WTC11 (cell line): Measurements from ENCODE around the gene MTF1. TPM values are rescaled to one million over a fixed set of nuclear protein-coding genes. Genes with fewer than 3 reads are reported as not detected.

Experiments used
- ATAC-seq: fragments of 200-7000 bp; cut with Tn5 transposase; 2 replicates; pipeline ENCODE4 v1.10.0; 2021; ENCODE audit warnings: mild to moderate bottlenecking, moderate library complexity
- CTCF ChIA-PET: fragments of 300-600 bp; sonication (Branson Sonifier 250); formaldehyde crosslinking; loops from one replicate; lab custom pipeline; 2021; ENCODE audit warnings: antibody characterized with exemption; lab: Charles Lee
- POLR2A ChIA-PET: fragments of 350-600 bp; sonication (Branson Sonifier 250); formaldehyde crosslinking; loops from one replicate; lab custom pipeline; 2021; ENCODE audit warnings: antibody characterized with exemption; lab: Charles Lee
- DNase-seq: peaks from one replicate; pipeline ENCODE4 v3.0.0; 2021; ENCODE audit warnings: low spot score
- H3K27ac Mint-ChIP-seq: 2 replicates; pipeline ENCODE4 v1.8.0; 2021; ENCODE audit warnings: mixed read lengths
- H3K27me3 Mint-ChIP-seq: 2 replicates; pipeline ENCODE4 v1.8.0; 2021; ENCODE audit warnings: low read depth, mild to moderate bottlenecking, moderate library complexity, mixed read lengths
- H3K36me3 Mint-ChIP-seq: 2 replicates; pipeline ENCODE4 v1.8.0; 2021; ENCODE audit warnings: mixed read lengths
- H3K4me1 Mint-ChIP-seq: 2 replicates; pipeline ENCODE4 v1.8.0; 2022; ENCODE audit warnings: mixed read lengths
- H3K4me3 Mint-ChIP-seq: 2 replicates; pipeline ENCODE4 v1.8.0; 2021; ENCODE audit warnings: mild to moderate bottlenecking, moderate library complexity, mixed read lengths
- H3K9me3 Mint-ChIP-seq: 2 replicates; pipeline ENCODE4 v1.8.0; 2021; ENCODE audit warnings: mixed read lengths
- CREB1 ChIP-seq: sonication (generic); formaldehyde crosslinking; IDR thresholded peaks from 2 replicates; pipeline ENCODE4 v1.8.0; 2023; ENCODE audit warnings: mild to moderate bottlenecking, missing genetic modification reagents
- EMX1 ChIP-seq: fragments of 250-450 bp; sonication (Bioruptor Pico); IDR thresholded peaks from 2 replicates; pipeline ENCODE4 v1.8.0; 2021; ENCODE audit warnings: mild to moderate bottlenecking
- MYBL2 ChIP-seq: sonication (generic); formaldehyde crosslinking; IDR thresholded peaks from 2 replicates; pipeline ENCODE4 v1.8.1; 2023; ENCODE audit warnings: mild to moderate bottlenecking, moderate library complexity, missing genetic modification reagents
- NR1H2 ChIP-seq: sonication (generic); formaldehyde crosslinking; IDR thresholded peaks from 2 replicates; pipeline ENCODE4 v1.9.0; 2021; ENCODE audit warnings: mild to moderate bottlenecking, moderate library complexity, missing genetic modification reagents
- TEAD1 ChIP-seq: sonication (generic); formaldehyde crosslinking; IDR thresholded peaks from 2 replicates; pipeline ENCODE4 v1.8.0; 2022; ENCODE audit warnings: mild to moderate bottlenecking, missing genetic modification reagents
- ZNF416 ChIP-seq: fragments of 250-450 bp; sonication (Bioruptor Pico); IDR thresholded peaks from 2 replicates; pipeline ENCODE4 v1.9.0; 2021; ENCODE audit warnings: mild to moderate bottlenecking, inconsistent platforms
- ZNF423 ChIP-seq: fragments of 250-450 bp; sonication (Bioruptor Pico); IDR thresholded peaks from 2 replicates; pipeline ENCODE4 v2.1.2; 2022; ENCODE audit warnings: mild to moderate bottlenecking, moderate library complexity
- ZNF671 ChIP-seq: fragments of 250-450 bp; sonication (Bioruptor Pico); IDR thresholded peaks from 2 replicates; pipeline ENCODE4 v1.8.0; 2021; ENCODE audit warnings: mild to moderate bottlenecking
- total RNA-seq: library from RNA; stranded (reverse); gene quantifications from 3 replicates; pipeline ENCODE4 v1.2.3, GENCODE V29; 2021
- TF ChIP-seq, protein P1 (sequence below): sonication (generic); formaldehyde crosslinking; conservative IDR thresholded peaks from 2 replicates; pipeline ENCODE4 v1.8.1; 2023; ENCODE audit warnings: mild to moderate bottlenecking, low read depth, missing genetic modification reagents, moderate library complexity
- TF ChIP-seq, protein P2 (sequence below): sonication (generic); formaldehyde crosslinking; IDR thresholded peaks from 2 replicates; pipeline ENCODE4 v1.8.0; 2023; ENCODE audit warnings: missing genetic modification reagents, mild to moderate bottlenecking, borderline replicate concordance
- TF ChIP-seq, protein P3 (sequence below): sonication (generic); formaldehyde crosslinking; IDR thresholded peaks from 2 replicates; pipeline ENCODE4 v1.8.1; 2023; ENCODE audit warnings: mild to moderate bottlenecking, missing genetic modification reagents
- TF ChIP-seq, protein P4 (sequence below): fragments of 250-450 bp; sonication (Bioruptor Pico); conservative IDR thresholded peaks from 2 replicates; pipeline ENCODE4 v1.9.0; 2021; ENCODE audit warnings: mild to moderate bottlenecking
- TF ChIP-seq, protein P5 (sequence below): fragments of 250-450 bp; sonication (Bioruptor Pico); IDR thresholded peaks from 2 replicates; pipeline ENCODE4 v1.8.0; 2021; ENCODE audit warnings: mild to moderate bottlenecking
- TF ChIP-seq, protein P6 (sequence below): sonication (generic); formaldehyde crosslinking; IDR thresholded peaks from 2 replicates; pipeline ENCODE4 v1.8.1; 2022; ENCODE audit warnings: mild to moderate bottlenecking, moderate library complexity, missing genetic modification reagents
- TF ChIP-seq, protein P7 (sequence below): sonication (generic); formaldehyde crosslinking; IDR thresholded peaks from 2 replicates; pipeline ENCODE4 v1.8.0; 2022; ENCODE audit warnings: mild to moderate bottlenecking, missing genetic modification reagents

The MTF1 gene
- total RNA-seq, 1 experiment from 2014 or later, result 12.2 TPM

DNA sequence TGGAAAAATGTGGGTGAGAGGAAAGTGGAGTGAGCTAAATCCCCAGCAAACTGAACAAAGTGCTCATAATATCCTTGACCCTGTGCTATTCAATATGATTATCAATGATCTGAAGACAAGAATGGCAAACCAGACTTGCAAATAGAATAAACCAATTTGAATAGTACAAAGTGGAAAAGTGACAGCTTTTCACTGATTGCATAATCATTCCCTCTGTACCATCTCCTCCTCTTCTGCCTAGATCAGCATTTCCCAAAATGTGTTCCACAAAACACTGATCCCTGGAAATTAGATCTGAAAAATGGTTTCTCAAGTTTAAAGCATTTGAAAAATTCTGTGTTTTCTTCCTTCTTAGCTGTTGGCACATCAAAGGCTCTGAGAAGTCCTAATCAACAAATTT, 8.1 kb downstream of the MTF1 start:
- no peak for DNase-seq
- POLR2A ChIA-PET, result interaction anchor here (1.0 kb wide), 1 partner anchor 43 kb away, joined by 4 read pairs; the partner anchor contains the start of genes C1orf122 and YRDC
- CTCF ChIA-PET, result interaction anchor here (4.6 kb wide), 1 partner anchor 8 kb away, joined by 26 read pairs; the partner anchor contains the start of gene MTF1
- TF ChIP-seq NR1H2 (CRISPR knock-in tag), result no peak
- TF ChIP-seq, protein P1, sequence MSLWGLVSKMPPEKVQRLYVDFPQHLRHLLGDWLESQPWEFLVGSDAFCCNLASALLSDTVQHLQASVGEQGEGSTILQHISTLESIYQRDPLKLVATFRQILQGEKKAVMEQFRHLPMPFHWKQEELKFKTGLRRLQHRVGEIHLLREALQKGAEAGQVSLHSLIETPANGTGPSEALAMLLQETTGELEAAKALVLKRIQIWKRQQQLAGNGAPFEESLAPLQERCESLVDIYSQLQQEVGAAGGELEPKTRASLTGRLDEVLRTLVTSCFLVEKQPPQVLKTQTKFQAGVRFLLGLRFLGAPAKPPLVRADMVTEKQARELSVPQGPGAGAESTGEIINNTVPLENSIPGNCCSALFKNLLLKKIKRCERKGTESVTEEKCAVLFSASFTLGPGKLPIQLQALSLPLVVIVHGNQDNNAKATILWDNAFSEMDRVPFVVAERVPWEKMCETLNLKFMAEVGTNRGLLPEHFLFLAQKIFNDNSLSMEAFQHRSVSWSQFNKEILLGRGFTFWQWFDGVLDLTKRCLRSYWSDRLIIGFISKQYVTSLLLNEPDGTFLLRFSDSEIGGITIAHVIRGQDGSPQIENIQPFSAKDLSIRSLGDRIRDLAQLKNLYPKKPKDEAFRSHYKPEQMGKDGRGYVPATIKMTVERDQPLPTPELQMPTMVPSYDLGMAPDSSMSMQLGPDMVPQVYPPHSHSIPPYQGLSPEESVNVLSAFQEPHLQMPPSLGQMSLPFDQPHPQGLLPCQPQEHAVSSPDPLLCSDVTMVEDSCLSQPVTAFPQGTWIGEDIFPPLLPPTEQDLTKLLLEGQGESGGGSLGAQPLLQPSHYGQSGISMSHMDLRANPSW (CRISPR knock-in tag), result no peak
- TF ChIP-seq ZNF671 (CRISPR knock-in tag), result no peak
- TF ChIP-seq, protein P2, sequence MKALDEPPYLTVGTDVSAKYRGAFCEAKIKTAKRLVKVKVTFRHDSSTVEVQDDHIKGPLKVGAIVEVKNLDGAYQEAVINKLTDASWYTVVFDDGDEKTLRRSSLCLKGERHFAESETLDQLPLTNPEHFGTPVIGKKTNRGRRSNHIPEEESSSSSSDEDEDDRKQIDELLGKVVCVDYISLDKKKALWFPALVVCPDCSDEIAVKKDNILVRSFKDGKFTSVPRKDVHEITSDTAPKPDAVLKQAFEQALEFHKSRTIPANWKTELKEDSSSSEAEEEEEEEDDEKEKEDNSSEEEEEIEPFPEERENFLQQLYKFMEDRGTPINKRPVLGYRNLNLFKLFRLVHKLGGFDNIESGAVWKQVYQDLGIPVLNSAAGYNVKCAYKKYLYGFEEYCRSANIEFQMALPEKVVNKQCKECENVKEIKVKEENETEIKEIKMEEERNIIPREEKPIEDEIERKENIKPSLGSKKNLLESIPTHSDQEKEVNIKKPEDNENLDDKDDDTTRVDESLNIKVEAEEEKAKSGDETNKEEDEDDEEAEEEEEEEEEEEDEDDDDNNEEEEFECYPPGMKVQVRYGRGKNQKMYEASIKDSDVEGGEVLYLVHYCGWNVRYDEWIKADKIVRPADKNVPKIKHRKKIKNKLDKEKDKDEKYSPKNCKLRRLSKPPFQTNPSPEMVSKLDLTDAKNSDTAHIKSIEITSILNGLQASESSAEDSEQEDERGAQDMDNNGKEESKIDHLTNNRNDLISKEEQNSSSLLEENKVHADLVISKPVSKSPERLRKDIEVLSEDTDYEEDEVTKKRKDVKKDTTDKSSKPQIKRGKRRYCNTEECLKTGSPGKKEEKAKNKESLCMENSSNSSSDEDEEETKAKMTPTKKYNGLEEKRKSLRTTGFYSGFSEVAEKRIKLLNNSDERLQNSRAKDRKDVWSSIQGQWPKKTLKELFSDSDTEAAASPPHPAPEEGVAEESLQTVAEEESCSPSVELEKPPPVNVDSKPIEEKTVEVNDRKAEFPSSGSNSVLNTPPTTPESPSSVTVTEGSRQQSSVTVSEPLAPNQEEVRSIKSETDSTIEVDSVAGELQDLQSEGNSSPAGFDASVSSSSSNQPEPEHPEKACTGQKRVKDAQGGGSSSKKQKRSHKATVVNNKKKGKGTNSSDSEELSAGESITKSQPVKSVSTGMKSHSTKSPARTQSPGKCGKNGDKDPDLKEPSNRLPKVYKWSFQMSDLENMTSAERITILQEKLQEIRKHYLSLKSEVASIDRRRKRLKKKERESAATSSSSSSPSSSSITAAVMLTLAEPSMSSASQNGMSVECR (CRISPR knock-in tag), result no peak
- TF ChIP-seq, protein P3, sequence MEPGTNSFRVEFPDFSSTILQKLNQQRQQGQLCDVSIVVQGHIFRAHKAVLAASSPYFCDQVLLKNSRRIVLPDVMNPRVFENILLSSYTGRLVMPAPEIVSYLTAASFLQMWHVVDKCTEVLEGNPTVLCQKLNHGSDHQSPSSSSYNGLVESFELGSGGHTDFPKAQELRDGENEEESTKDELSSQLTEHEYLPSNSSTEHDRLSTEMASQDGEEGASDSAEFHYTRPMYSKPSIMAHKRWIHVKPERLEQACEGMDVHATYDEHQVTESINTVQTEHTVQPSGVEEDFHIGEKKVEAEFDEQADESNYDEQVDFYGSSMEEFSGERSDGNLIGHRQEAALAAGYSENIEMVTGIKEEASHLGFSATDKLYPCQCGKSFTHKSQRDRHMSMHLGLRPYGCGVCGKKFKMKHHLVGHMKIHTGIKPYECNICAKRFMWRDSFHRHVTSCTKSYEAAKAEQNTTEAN, result no peak
- TF ChIP-seq, protein P4, sequence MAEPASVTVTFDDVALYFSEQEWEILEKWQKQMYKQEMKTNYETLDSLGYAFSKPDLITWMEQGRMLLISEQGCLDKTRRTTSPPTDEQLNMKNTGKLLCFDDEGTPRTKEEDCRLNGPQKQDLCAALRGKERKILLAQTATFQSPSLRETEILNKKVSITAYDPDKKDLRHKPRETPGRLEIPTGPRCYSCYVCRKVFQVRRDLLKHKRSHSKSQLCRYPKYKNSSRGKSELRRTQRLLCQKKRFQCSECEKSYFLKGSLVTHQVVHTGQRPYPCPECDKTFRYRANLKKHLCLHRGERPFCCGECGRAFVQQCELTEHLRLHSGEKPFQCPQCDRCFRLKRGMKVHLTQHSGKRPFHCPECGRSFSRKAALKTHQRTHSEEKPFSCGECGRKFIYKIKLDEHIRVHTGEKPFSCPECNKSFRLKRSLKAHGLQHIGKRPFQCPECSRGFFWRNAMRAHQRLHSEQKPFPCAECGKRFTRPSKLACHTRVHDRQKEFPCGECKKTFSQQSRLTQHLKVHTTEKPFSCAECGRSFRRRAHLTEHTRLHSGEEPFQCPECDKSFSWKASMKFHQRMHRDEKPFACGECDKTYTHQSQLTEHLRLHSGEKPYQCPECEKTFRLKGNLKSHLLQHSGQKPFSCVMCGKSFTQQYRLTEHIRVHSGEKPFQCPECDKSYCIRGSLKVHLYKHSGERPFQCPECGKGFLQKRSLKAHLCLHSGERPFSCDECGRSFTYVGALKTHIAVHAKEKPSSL (CRISPR knock-in tag), result no peak
- TF ChIP-seq, protein P5, sequence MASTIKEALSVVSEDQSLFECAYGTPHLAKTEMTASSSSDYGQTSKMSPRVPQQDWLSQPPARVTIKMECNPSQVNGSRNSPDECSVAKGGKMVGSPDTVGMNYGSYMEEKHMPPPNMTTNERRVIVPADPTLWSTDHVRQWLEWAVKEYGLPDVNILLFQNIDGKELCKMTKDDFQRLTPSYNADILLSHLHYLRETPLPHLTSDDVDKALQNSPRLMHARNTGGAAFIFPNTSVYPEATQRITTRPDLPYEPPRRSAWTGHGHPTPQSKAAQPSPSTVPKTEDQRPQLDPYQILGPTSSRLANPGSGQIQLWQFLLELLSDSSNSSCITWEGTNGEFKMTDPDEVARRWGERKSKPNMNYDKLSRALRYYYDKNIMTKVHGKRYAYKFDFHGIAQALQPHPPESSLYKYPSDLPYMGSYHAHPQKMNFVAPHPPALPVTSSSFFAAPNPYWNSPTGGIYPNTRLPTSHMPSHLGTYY (CRISPR knock-in tag), result no peak
- TF ChIP-seq TEAD1 (CRISPR knock-in tag), result no peak
- TF ChIP-seq CREB1, result no peak
- TF ChIP-seq, protein P6, sequence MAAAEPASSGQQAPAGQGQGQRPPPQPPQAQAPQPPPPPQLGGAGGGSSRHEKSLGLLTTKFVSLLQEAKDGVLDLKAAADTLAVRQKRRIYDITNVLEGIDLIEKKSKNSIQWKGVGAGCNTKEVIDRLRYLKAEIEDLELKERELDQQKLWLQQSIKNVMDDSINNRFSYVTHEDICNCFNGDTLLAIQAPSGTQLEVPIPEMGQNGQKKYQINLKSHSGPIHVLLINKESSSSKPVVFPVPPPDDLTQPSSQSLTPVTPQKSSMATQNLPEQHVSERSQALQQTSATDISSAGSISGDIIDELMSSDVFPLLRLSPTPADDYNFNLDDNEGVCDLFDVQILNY, result no peak
- TF ChIP-seq ZNF423 (CRISPR knock-in tag), result no peak
- TF ChIP-seq ZNF416 (CRISPR knock-in tag), result no peak
- TF ChIP-seq EMX1 (CRISPR knock-in tag), result no peak
- TF ChIP-seq MYBL2 (CRISPR knock-in tag), result no peak
- TF ChIP-seq, protein P7, sequence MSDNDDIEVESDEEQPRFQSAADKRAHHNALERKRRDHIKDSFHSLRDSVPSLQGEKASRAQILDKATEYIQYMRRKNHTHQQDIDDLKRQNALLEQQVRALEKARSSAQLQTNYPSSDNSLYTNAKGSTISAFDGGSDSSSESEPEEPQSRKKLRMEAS, result no peak
- no peaks in the 10 kb centered on the region for H3K4me1 Mint-ChIP-seq
- H3K9me3 Mint-ChIP-seq, result no peaks in the 10 kb centered on the region
- H3K36me3 Mint-ChIP-seq, result peaks cover 5% of the 10 kb centered on the region
- no peak overlapping the region for H3K27ac Mint-ChIP-seq
- no peak for ATAC-seq
- no peaks in the 10 kb centered on the region for H3K27me3 Mint-ChIP-seq
- no peak overlapping the region for H3K4me3 Mint-ChIP-seq
